SK-N-SH (cell line): Measurements from ENCODE around the gene SGPP1. TPM values are rescaled to one million over a fixed set of nuclear protein-coding genes. Genes with fewer than 3 reads are reported as not detected.

ENCODE experiments used
- CTCF ChIA-PET: fragments of 300-600, 350-600 bp; formaldehyde crosslinking; extraction: SDS; loops from one replicate; lab custom pipeline; 2021; lab: Yijun Ruan, JAX
- POLR2A ChIA-PET: fragments of 350-600 bp; sonication (Branson Sonifier 250); formaldehyde crosslinking; extraction: SDS; loops from one replicate; lab custom pipeline; 2020; ENCODE audit warnings: antibody characterized with exemption, inconsistent platforms; lab: Yijun Ruan, JAX
- DNase-seq: peaks from one replicate; pipeline ENCODE4 v3.0.0; 2012
- H2AFZ ChIP-seq: fragments of 200-600 bp; sonication (generic); 2 replicates; pipeline ENCODE4 v1.8.1; 2016; ENCODE audit warnings: antibody characterized with exemption, mild to moderate bottlenecking, low read depth
- H3F3A ChIP-seq: fragments of 200-600 bp; sonication (generic); replicated peaks from 2 replicates; pipeline ENCODE3; 2016; ENCODE audit warnings: antibody characterized with exemption, mild to moderate bottlenecking; ENCODE audit not compliant: insufficient read depth
- H3K27ac ChIP-seq, 2 experiments: fragments of 200-500 bp in 1 of 2; fragments of 200-600 bp in 1 of 2; sonication (Bioruptor generic) in 1 of 2; sonication (generic), shearing (Covaris generic) in 1 of 2; 2 replicates each; pipeline versions ENCODE4 v1.5.1 to v1.6.1; 2014 to 2016; ENCODE audit warnings: low read depth in 2 of 2, inconsistent platforms in 1 of 2, low read length in 1 of 2, mild to moderate bottlenecking in 1 of 2, mixed read lengths in 1 of 2
- H3K27me3 ChIP-seq: fragments of 200-600 bp; sonication (generic), shearing (Covaris generic); 2 replicates; pipeline ENCODE4 v1.6.1; 2016; ENCODE audit warnings: mixed run types; ENCODE audit not compliant: insufficient read depth
- H3K36me3 ChIP-seq, 2 experiments: fragments of 200-500 bp in 1 of 2; fragments of 200-600 bp in 1 of 2; sonication (Bioruptor generic) in 1 of 2; sonication (generic) in 1 of 2; replicated peaks in 1 of 2; 2 replicates each; pipeline versions ENCODE3 to v1.5.1; 2014 to 2016; ENCODE audit warnings: low read length in 1 of 2, mild to moderate bottlenecking in 1 of 2; ENCODE audit not compliant: insufficient read depth in 2 of 2, control insufficient read depth in 1 of 2
- H3K4me1 ChIP-seq, 2 experiments: fragments of 200-500 bp in 1 of 2; fragments of 200-600 bp in 1 of 2; sonication (Bioruptor generic) in 1 of 2; sonication (generic), shearing (Covaris generic) in 1 of 2; 2 replicates each; pipeline versions ENCODE4 v1.5.1 to v1.6.1; 2014 to 2016; ENCODE audit warnings: low read depth in 1 of 2, low read length in 1 of 2, mixed run types in 1 of 2; ENCODE audit not compliant: insufficient read depth in 2 of 2, control insufficient read depth in 1 of 2
- H3K4me2 ChIP-seq: fragments of 200-600 bp; sonication (generic), shearing (Covaris generic); 2 replicates; pipeline ENCODE4 v1.6.1; 2017; ENCODE audit warnings: mixed run types
- H3K4me3 ChIP-seq, 2 experiments: fragments of 200-500 bp in 1 of 2; fragments of 200-600 bp in 1 of 2; sonication (Bioruptor generic) in 1 of 2; sonication (generic), shearing (Covaris generic) in 1 of 2; 2 replicates each; pipeline versions ENCODE4 v1.5.1 to v1.8.1; 2014 to 2016; ENCODE audit warnings: low read depth in 2 of 2, inconsistent platforms in 1 of 2, low read length in 1 of 2, mild to moderate bottlenecking in 1 of 2, mixed read lengths in 1 of 2, moderate library complexity in 1 of 2
- H3K79me2 ChIP-seq: fragments of 200-600 bp; sonication (generic); 2 replicates; pipeline ENCODE4 v1.8.1; 2017; ENCODE audit warnings: mild to moderate bottlenecking; ENCODE audit not compliant: insufficient read depth
- H3K9ac ChIP-seq: fragments of 200-600 bp; sonication (generic); 2 replicates; pipeline ENCODE4 v1.6.1; 2017; ENCODE audit warnings: mixed run types
- H3K9me2 ChIP-seq: fragments of 200-600 bp; sonication (generic); 2 replicates; pipeline ENCODE4 v1.6.1; 2017; ENCODE audit warnings: mixed run types
- H3K9me3 ChIP-seq: fragments of 200-600 bp; sonication (generic); 2 replicates; pipeline ENCODE4 v1.6.1; 2017; ENCODE audit warnings: mixed run types, mild to moderate bottlenecking, moderate library complexity
- H4K20me1 ChIP-seq: fragments of 200-600 bp; sonication (generic); 2 replicates; pipeline ENCODE4 v1.6.1; 2017; ENCODE audit warnings: mild to moderate bottlenecking, mixed run types; ENCODE audit not compliant: insufficient read depth
- ELF1 ChIP-seq: IDR thresholded peaks from 2 replicates; pipeline ENCODE4 v1.4.0; 2012
- FOSL2 ChIP-seq: IDR thresholded peaks from 2 replicates; pipeline ENCODE4 v1.4.0; 2012; ENCODE audit warnings: low read depth, mild to moderate bottlenecking, moderate library complexity, borderline replicate concordance
- GABPA ChIP-seq: IDR thresholded peaks from 2 replicates; pipeline ENCODE4 v1.4.0; 2012; ENCODE audit warnings: low read depth, mild to moderate bottlenecking
- GATA2 ChIP-seq: sonication (generic); formaldehyde crosslinking; IDR thresholded peaks from 2 replicates; pipeline ENCODE4 v1.5.0; 2020; ENCODE audit warnings: mild to moderate bottlenecking, missing genetic modification reagents
- IRF3 ChIP-seq: fragments of 150-350 bp; IDR thresholded peaks from 2 replicates; pipeline ENCODE4 v1.6.1; 2016; ENCODE audit warnings: mild to moderate bottlenecking, low read depth, low read length
- JUND ChIP-seq: IDR thresholded peaks from 2 replicates; pipeline ENCODE4 v1.4.0; 2012
- MEF2A ChIP-seq: IDR thresholded peaks from 2 replicates; pipeline ENCODE4 v1.4.0; 2012; ENCODE audit warnings: low read depth, borderline replicate concordance
- MXI1 ChIP-seq: IDR thresholded peaks from 2 replicates; pipeline ENCODE4 v1.6.1; 2012; ENCODE audit warnings: mild to moderate bottlenecking, low read depth, low read length, improper control_type of control experiment
- NFIC ChIP-seq: IDR thresholded peaks from 2 replicates; pipeline ENCODE4 v1.4.0; 2012; ENCODE audit warnings: borderline replicate concordance
- NRF1 ChIP-seq: IDR thresholded peaks from 2 replicates; pipeline ENCODE4 v1.6.1; 2012; ENCODE audit warnings: low read depth, mild to moderate bottlenecking, low read length
- SIN3A ChIP-seq: IDR thresholded peaks from 2 replicates; pipeline ENCODE4 v1.6.1; 2012; ENCODE audit warnings: low read depth, mild to moderate bottlenecking, low read length, moderate library complexity, borderline replicate concordance
- TEAD4 ChIP-seq: IDR thresholded peaks from 2 replicates; pipeline ENCODE4 v1.4.0; 2012; ENCODE audit warnings: mild to moderate bottlenecking, borderline replicate concordance; ENCODE audit not compliant: insufficient read depth
- USF2 ChIP-seq: fragments of 150-350 bp; IDR thresholded peaks from 2 replicates; pipeline ENCODE4 v1.6.1; 2017; ENCODE audit warnings: antibody characterized with exemption, low read length, low read depth, borderline replicate concordance
- WGBS: methylation state at CpG from one replicate; pipeline ENCODE4 v1.1.6; 2017; ENCODE audit warnings: low lambda C conversion rate; 5-methylcytosine and 5-hydroxymethylcytosine counted together
- polyA plus RNA-seq, 3 experiments: library from polyadenylated mRNA; depleted of rRNA; stranded (reverse); fragments of >200 nt; gene quantifications; 2 replicates each; pipeline ENCODE4 v1.2.3, GENCODE V29; 2012
- TF ChIP-seq, protein P1 (sequence below): IDR thresholded peaks from 2 replicates; pipeline ENCODE4 v1.4.0; 2012; ENCODE audit warnings: low read depth

Gene SGPP1
- polyA plus RNA-seq, 1 of the 3 experiments (the other 2 are of a cell fraction): 8.4 TPM

DNA sequence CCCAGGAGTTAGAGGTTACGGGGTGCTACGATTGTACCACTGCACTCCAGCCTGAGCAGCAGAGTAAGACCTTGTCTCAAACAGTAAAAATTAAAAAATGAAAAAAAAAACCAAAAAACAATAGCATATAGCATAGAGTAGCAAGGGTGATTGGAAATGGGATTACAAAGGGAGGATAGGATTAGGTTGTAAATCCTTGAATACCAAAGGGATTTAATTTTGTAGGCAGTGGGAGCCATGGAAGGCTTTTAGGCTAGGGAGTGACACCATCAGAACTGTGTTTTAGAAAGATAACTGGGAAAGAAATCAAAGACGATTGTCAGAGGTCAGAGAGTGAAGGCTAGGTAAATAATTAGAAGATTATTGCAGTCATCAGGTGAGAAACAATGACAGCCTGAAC, 2.8 kb upstream of the SGPP1 start:
- TF ChIP-seq, protein P1, sequence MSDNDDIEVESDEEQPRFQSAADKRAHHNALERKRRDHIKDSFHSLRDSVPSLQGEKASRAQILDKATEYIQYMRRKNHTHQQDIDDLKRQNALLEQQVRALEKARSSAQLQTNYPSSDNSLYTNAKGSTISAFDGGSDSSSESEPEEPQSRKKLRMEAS: no peak
- TF ChIP-seq TEAD4 (no peak), NRF1 (no peak), IRF3 (no peak), NFIC (no peak), FOSL2 (no peak), SIN3A (no peak), ELF1 (no peak), GATA2 (no peak), MEF2A (no peak), USF2 (no peak)
- TF ChIP-seq, all 33 proteins: peak for 0

GRCh38 chr14:63727231-63727735, 582 bp downstream of the SGPP1 start:
- Histone ChIP-seq H4K20me1 (0 out of 2 replicates have a peak, but pooled peaks cover 7% of the 10 kb centered on the region), H3K9me2 (no peaks in the 10 kb centered on the region), H3K4me2 (peak overlapping the region; percentile 88), H2AFZ (peak overlapping the region; percentile 53; the same call in 1 of the 2 replicates), H3K27me3 (no peaks in the 10 kb centered on the region), H3K9me3 (no peaks in the 10 kb centered on the region), H3K27ac (peak overlapping the region; percentile 48 to 61; a peak in 2 of 4 replicates), H3K4me3 (peak overlapping the region; percentile 72 to 82), H3F3A (peaks cover 6% of the 10 kb centered on the region), H3K79me2 (peaks cover 42% of the 10 kb centered on the region), H3K4me1 (peaks cover 0 to 7% of the 10 kb centered on the region in 2 experiments; a peak in 3 of 4 replicates), H3K9ac (peak overlapping the region; percentile 81), H3K36me3 (no peaks in the 10 kb centered on the region)
- peak; percentile 82 for DNase-seq
- ChIA-PET POLR2A (interaction anchor here (1.2 to 1.7 kb wide), 2 partner anchors 85 to 185 kb away, joined by 3 to 4 read pairs; partner anchors contain the start of genes PPP2R5E and WDR89), CTCF (interaction anchor here (1.0 to 1.3 kb wide), 2 partner anchors 17 to 20 kb away, joined by 3 to 4 read pairs; no protein-coding TSS in a partner anchor)
- WGBS: 0% methylated on average over 11 of the region's 45 CpGs
- TF ChIP-seq MXI1 (peak; percentile 52; the same call in 1 of the 2 replicates), JUND (no peak), GABPA (no peak)

More for the DNA sequence above, 2.8 kb upstream of the SGPP1 start:
- Histone ChIP-seq H3K4me1 (peaks cover 0 to under 1% of the 10 kb centered on the region in 2 experiments; a peak in 3 of 4 replicates), H3K27ac (no peak overlapping the region), H3K9ac (no peak overlapping the region), H3K4me2 (no peak overlapping the region), H3K9me2 (no peaks in the 10 kb centered on the region), H3K9me3 (no peaks in the 10 kb centered on the region), H3K27me3 (no peaks in the 10 kb centered on the region), H3K36me3 (no peaks in the 10 kb centered on the region), H3K79me2 (peaks cover 17% of the 10 kb centered on the region), H2AFZ (no peak overlapping the region), H3K4me3 (no peak overlapping the region), H3F3A (peaks cover 6% of the 10 kb centered on the region), H4K20me1 (0 out of 2 replicates have a peak, but pooled peaks cover 4% of the 10 kb centered on the region)
- WGBS: 81% methylated on average over 3 of the region's 3 CpGs
- ChIA-PET POLR2A (no interaction called here), CTCF (no interaction called here)
- no peak for DNase-seq
